Kidney epithelial cell (primary cell): ENCODE results near the gene HPGDS. TPM values are rescaled to one million over a fixed set of nuclear protein-coding genes. Genes with fewer than 3 reads are reported as not detected.

Experiments
- DNase-seq: peaks from one replicate; pipeline ENCODE4 v3.0.0-alpha.2; 2010; ENCODE audit warnings: low read depth
- H3K27me3 ChIP-seq: 2 replicates; pipeline ENCODE4 v1.6.0; 2011; ENCODE audit warnings: low read length; ENCODE audit not compliant: control insufficient read depth, insufficient read depth
- H3K36me3 ChIP-seq: 2 replicates; pipeline ENCODE4 v1.5.1; 2011; ENCODE audit warnings: low read length; ENCODE audit not compliant: control insufficient read depth, insufficient read depth
- H3K4me3 ChIP-seq: 2 replicates; pipeline ENCODE4 v1.5.1; 2011; ENCODE audit warnings: low read depth, mild to moderate bottlenecking, control low read depth, low read length
- CTCF ChIP-seq: IDR thresholded peaks from 2 replicates; pipeline ENCODE4 v1.5.1; 2011; ENCODE audit warnings: mild to moderate bottlenecking, moderate library complexity, low read length, control low read depth, inconsistent platforms; ENCODE audit not compliant: insufficient read depth, poor library complexity, severe bottlenecking
- total RNA-seq: library from RNA; depleted of rRNA; stranded (reverse); fragments of >200 nt; gene quantifications from 2 replicates; pipeline ENCODE4 v1.2.3, GENCODE V29; 2015

HPGDS gene
- total RNA-seq, 1 donor from 2014 or later, result not detected

- no peak for TF ChIP-seq CTCF
- no peaks in the 10 kb centered on the region for H3K36me3 ChIP-seq
- DNase-seq, result no peak
- H3K4me3 ChIP-seq, result no peak overlapping the region
- no peaks in the 10 kb centered on the region for H3K27me3 ChIP-seq
These were observed 86.4 kb downstream of the HPGDS start for GRCh38 chr4:94256144-94256783.

- Histone ChIP-seq H3K27me3 (no peaks in the 10 kb centered on the region), H3K36me3 (no peaks in the 10 kb centered on the region), H3K4me3 (no peak overlapping the region)
- no peak for TF ChIP-seq CTCF
- no peak for DNase-seq
These were observed 89.6 kb downstream of the HPGDS start for GRCh38 chr4:94253036-94253435.

- H3K36me3 ChIP-seq, result no peaks in the 10 kb centered on the region
- TF ChIP-seq CTCF, result no peak
- no peak for DNase-seq
- no peaks in the 10 kb centered on the region for H3K27me3 ChIP-seq
- no peak overlapping the region for H3K4me3 ChIP-seq
These were observed 91.5 kb downstream of the HPGDS start for GRCh38 chr4:94251094-94251493.

Other genes starting within 250 kb of the HPGDS start
- gene SMARCAD1, start 135.0 kb downstream of the HPGDS start, total RNA-seq, result 36.8 and 38.0 TPM in 2 replicates
- 75.3 and 87.1 TPM in 2 replicates for gene PDLIM5, start 109.1 kb upstream of the HPGDS start, total RNA-seq